HUES48 (cell line): ENCODE data around the gene RALGAPA2.

ENCODE experiments used
- H3K27ac ChIP-seq: one replicate; pipeline ENCODE4 v1.7.0; 2013; ENCODE audit warnings: low read depth, low read length, inconsistent platforms
- H3K27me3 ChIP-seq: 2 replicates; pipeline ENCODE4 v1.6.1; 2013; ENCODE audit warnings: mild to moderate bottlenecking, low read length; ENCODE audit not compliant: control insufficient read depth, insufficient read depth
- H3K36me3 ChIP-seq: 2 replicates; pipeline ENCODE4 v1.6.1; 2013; ENCODE audit warnings: low read length; ENCODE audit not compliant: control insufficient read depth, insufficient read depth
- H3K4me1 ChIP-seq: 2 replicates; pipeline ENCODE4 v1.6.1; 2013; ENCODE audit warnings: mild to moderate bottlenecking, low read length; ENCODE audit not compliant: control insufficient read depth, insufficient read depth
- H3K4me3 ChIP-seq: 2 replicates; pipeline ENCODE4 v1.5.1; 2013; ENCODE audit warnings: mild to moderate bottlenecking, low read depth, low read length
- H3K9ac ChIP-seq: 2 replicates; pipeline ENCODE4 v1.6.1; 2013; ENCODE audit warnings: mild to moderate bottlenecking, low read depth, low read length, moderate library complexity
- H3K9me3 ChIP-seq: 2 replicates; pipeline ENCODE4 v1.6.1; 2013; ENCODE audit warnings: low read length; ENCODE audit not compliant: control insufficient read depth, insufficient read depth

Gene RALGAPA2

DNA sequence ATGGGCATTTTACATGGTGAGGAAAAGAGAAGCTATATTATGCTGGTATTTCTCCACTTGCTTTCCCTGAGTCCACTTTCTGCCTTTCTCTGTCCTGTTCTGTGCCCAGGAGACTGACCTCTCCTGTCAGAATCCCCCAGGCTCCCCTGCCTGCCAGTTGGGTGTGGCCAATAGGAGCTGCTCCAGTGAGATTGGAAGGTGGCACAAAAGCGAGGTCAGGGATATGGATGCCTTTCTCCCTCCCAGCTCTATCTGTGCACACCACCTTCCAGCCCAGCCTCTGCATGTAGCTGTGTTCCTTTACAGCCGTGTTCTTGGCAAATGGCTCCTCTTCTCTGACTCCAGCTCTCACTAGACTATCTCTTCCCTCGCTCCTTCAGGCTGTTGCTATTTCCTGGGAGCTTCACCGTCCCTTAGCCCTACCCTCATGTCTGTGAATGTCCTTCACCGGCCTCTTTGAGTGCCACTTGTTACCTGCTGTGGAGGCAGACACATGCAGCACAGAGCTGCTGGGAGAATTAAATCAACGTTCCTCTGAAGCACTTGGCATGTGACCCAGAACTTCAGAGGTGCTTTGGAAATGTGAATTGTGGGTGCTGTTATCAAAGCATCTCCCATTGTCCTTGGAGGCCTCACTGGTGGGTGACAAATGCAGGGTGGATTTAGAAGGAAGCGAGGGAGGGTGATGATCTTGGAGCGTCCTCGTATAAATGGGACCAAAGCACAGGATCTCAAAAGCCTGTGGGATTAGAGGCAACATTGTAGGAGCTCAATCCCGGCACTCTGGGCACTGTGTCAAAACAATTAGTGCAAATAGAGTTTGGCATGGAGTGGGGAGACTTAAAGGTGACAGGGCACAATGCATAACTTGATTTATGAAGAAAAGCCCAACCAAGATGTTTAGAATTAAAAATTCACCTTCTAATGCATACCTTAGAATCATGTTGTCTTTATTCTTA is 28.9 kb upstream of the RALGAPA2 start:
- no peaks in the 10 kb centered on the region for H3K9me3 ChIP-seq

DNA sequence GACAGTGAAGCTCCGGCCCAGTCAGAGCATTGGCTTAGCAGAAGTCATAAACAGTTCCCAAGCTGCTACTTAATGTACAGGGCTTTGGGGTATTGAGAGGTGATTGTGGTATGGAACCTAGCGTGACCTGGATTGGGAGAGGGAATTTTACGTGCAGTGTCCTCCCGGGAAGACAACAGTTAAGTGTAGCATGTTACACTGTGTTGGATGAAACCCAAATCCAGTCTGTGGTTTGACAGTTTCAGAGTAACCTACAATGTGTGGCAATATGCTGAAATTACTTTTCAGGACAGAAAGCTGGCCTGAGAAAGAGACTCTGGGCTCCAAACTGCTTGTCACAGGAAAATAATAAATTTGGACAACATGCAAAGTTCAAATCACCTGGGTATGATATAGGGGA is 28.1 kb upstream of the RALGAPA2 start:
- no peak overlapping the region for H3K4me3 ChIP-seq
- H3K9ac ChIP-seq: no peak overlapping the region
- peaks cover 20% of the 10 kb centered on the region for H3K4me1 ChIP-seq
- H3K27me3 ChIP-seq: no peaks in the 10 kb centered on the region
- no peaks in the 10 kb centered on the region for H3K9me3 ChIP-seq
- no peak overlapping the region for H3K27ac ChIP-seq
- H3K36me3 ChIP-seq: no peaks in the 10 kb centered on the region

More for the DNA sequence above, 28.9 kb upstream of the RALGAPA2 start:
- Histone ChIP-seq H3K27ac (no peak overlapping the region), H3K36me3 (no peaks in the 10 kb centered on the region), H3K4me3 (no peak overlapping the region), H3K4me1 (peaks cover 20% of the 10 kb centered on the region), H3K9ac (no peak overlapping the region), H3K27me3 (no peaks in the 10 kb centered on the region)

- H3K4me3 ChIP-seq: no peak overlapping the region
- no peak overlapping the region for H3K9ac ChIP-seq
- no peaks in the 10 kb centered on the region for H3K9me3 ChIP-seq
- H3K27me3 ChIP-seq: no peaks in the 10 kb centered on the region
- H3K27ac ChIP-seq: no peak overlapping the region
- H3K36me3 ChIP-seq: no peaks in the 10 kb centered on the region
- peaks cover 12% of the 10 kb centered on the region; the same call in 1 of the 2 replicates for H3K4me1 ChIP-seq
Measured at GRCh38 chr20:20737158-20737557, 24.7 kb upstream of the RALGAPA2 start.

DNA sequence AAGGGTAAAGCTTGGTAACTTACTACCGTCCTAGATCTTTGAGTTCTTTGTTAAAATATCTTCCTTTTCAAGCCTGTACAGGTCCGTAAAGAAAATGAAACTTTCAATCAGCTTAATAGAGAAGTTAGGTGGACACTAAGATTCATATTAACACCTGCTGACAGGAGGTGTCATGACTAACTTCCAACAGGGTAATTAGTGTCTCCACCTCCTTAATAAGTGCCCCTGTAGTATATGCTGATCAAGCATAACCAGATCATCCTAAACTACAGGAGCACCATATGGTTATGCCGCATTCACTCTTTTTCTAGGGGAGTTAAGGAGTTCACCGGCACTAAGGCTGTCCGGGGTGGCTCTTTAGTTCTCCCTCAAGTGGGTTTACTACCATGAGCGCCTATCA is 23.9 kb upstream of the RALGAPA2 start:
- H3K9ac ChIP-seq: no peak overlapping the region

GRCh38 chr20:20734475-20734948 is 22.1 kb upstream of the RALGAPA2 start:
- Histone ChIP-seq H3K27ac (no peak overlapping the region), H3K9ac (no peak overlapping the region; the same call in 1 of the 2 replicates), H3K4me1 (peaks cover 12% of the 10 kb centered on the region; the same call in 1 of the 2 replicates)

More for the DNA sequence above, 23.9 kb upstream of the RALGAPA2 start:
- Histone ChIP-seq H3K4me1 (peaks cover 12% of the 10 kb centered on the region; the same call in 1 of the 2 replicates), H3K4me3 (no peak overlapping the region), H3K36me3 (no peaks in the 10 kb centered on the region), H3K27ac (no peak overlapping the region), H3K27me3 (no peaks in the 10 kb centered on the region), H3K9me3 (no peaks in the 10 kb centered on the region)

GRCh38 chr20:20733943-20734342 is 21.5 kb upstream of the RALGAPA2 start:
- no peaks in the 10 kb centered on the region for H3K36me3 ChIP-seq
- no peak overlapping the region for H3K9ac ChIP-seq

More at GRCh38 chr20:20734475-20734948, 22.1 kb upstream of the RALGAPA2 start:
- Histone ChIP-seq H3K27me3 (no peaks in the 10 kb centered on the region), H3K4me3 (no peak overlapping the region), H3K9me3 (no peaks in the 10 kb centered on the region), H3K36me3 (no peaks in the 10 kb centered on the region)

DNA sequence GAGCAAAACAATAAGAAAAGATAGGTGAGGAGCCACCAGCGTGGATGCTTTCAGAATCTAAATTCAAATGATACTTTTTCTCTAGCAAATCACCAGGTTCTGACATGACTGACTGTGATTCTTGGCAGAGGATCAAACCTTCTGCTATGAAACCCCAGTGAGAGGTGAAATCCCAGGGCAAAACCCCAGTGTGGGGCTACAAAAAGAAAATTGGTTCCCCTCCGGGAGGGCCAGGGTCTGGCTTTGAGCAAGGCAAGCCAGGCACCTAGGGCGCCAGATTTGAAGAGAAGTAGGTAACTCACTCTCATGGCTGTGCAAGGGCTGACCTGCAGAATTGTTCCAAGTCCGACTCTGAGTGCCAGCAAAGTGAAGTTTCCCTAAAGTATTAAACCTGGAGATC is 20.2 kb upstream of the RALGAPA2 start:
- Histone ChIP-seq H3K27ac (no peak overlapping the region), H3K4me3 (no peak overlapping the region), H3K27me3 (no peaks in the 10 kb centered on the region), H3K4me1 (peaks cover 12% of the 10 kb centered on the region; the same call in 1 of the 2 replicates), H3K36me3 (no peaks in the 10 kb centered on the region), H3K9ac (no peak overlapping the region), H3K9me3 (no peaks in the 10 kb centered on the region)

More at GRCh38 chr20:20733943-20734342, 21.5 kb upstream of the RALGAPA2 start:
- H3K27ac ChIP-seq: no peak overlapping the region
- no peaks in the 10 kb centered on the region for H3K27me3 ChIP-seq
- peaks cover 12% of the 10 kb centered on the region; the same call in 1 of the 2 replicates for H3K4me1 ChIP-seq
- H3K9me3 ChIP-seq: no peaks in the 10 kb centered on the region
- H3K4me3 ChIP-seq: no peak overlapping the region

DNA sequence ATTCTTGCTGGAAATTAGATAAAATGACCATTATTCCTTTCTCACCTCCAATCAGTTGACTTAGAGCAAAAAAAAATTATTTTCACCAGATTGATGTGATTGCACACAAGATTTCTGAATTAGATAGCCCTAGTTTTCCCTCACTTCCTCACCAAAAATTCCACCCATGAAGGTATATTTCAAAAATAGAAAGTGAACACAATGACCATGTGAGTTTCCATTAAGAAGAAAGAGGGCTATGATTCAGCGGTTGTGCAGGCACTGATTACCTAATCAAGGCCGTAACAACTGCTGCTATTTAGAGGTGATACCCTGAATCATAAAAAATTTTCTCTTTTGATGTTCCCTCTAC is 19.5 kb upstream of the RALGAPA2 start:
- Histone ChIP-seq H3K27ac (no peak overlapping the region), H3K27me3 (no peaks in the 10 kb centered on the region), H3K9me3 (no peaks in the 10 kb centered on the region), H3K9ac (no peak overlapping the region), H3K4me1 (peaks cover 12% of the 10 kb centered on the region; the same call in 1 of the 2 replicates), H3K4me3 (no peak overlapping the region), H3K36me3 (no peaks in the 10 kb centered on the region)

- H3K27ac ChIP-seq: no peak overlapping the region
- no peaks in the 10 kb centered on the region for H3K36me3 ChIP-seq
- H3K9me3 ChIP-seq: no peaks in the 10 kb centered on the region
- no peak overlapping the region for H3K4me3 ChIP-seq
- H3K27me3 ChIP-seq: no peaks in the 10 kb centered on the region
- H3K9ac ChIP-seq: no peak overlapping the region
- H3K4me1 ChIP-seq: peaks cover 12% of the 10 kb centered on the region; the same call in 1 of the 2 replicates
Measured at GRCh38 chr20:20731000-20731944, 18.8 kb upstream of the RALGAPA2 start.

DNA sequence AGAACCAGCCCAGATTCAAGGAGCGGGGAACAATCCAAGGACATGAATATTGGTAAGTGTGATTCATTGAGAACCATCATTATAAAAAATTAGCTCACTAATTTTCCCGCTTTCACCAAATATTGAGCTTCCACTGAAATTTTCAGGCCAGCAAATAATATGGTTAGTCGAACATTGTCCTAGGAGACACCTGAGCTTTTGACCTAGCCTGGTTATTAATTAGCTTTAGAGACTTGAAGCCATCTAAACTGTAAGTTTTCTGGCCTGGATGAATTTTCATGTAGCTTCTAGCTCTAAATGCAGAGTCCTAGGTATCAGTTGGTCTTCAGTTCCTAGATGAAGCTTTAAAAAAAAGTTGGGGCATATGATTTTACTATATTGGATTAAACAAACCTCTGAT is 17.1 kb upstream of the RALGAPA2 start:
- no peaks in the 10 kb centered on the region for H3K27me3 ChIP-seq
- no peak overlapping the region for H3K4me3 ChIP-seq
- no peaks in the 10 kb centered on the region for H3K9me3 ChIP-seq
- H3K27ac ChIP-seq: no peak overlapping the region
- peaks cover 7% of the 10 kb centered on the region; the same call in 1 of the 2 replicates for H3K4me1 ChIP-seq
- H3K36me3 ChIP-seq: no peaks in the 10 kb centered on the region
- no peak overlapping the region for H3K9ac ChIP-seq
